ENCODE measurements around the gene TMEM25. TPM values are rescaled to one million over a fixed set of nuclear protein-coding genes. Genes with fewer than 3 reads are reported as not detected.

The TMEM25 gene
- total and polyA plus RNA-seq, 2 donors from 2014 or later, result 30.7 to 36.8 TPM

GRCh38 chr11:118524356-118524755 lies 6.6 kb upstream of the TMEM25 start:
- DNase-seq, result no peak
- H3K27me3 ChIP-seq (ENCODE audit: control insufficient read depth, insufficient read depth, low read length), result no peaks in the 10 kb centered on the region
- H3K36me3 ChIP-seq (ENCODE audit: control insufficient read depth in 2 of 3, insufficient read depth in 3 of 3, low read length in 3 of 3), result peaks cover 10 to 30% (median 30%) of the 10 kb centered on the region in 3 donors
- H3K4me1 ChIP-seq (ENCODE audit: control insufficient read depth in 2 of 3, insufficient read depth in 2 of 3, low read depth in 1 of 3, low read length in 3 of 3), result peaks cover 0 to 13% (median 9%) of the 10 kb centered on the region in 3 donors
- no peak for TF ChIP-seq CTCF (IDR thresholded peaks at IDR 0.05; ENCODE audit: borderline replicate concordance, extremely low read depth, insufficient read depth)
- no peak overlapping the region for H3K4me3 ChIP-seq (ENCODE audit: low read length in 3 of 3)
- H3K9me3 ChIP-seq (ENCODE audit: control insufficient read depth in 2 of 3, insufficient read depth in 1 of 3, low read length in 3 of 3), result no peaks in the 10 kb centered on the region
- H3K27ac ChIP-seq (ENCODE audit: low read depth in 2 of 2, low read length in 2 of 2), result no peak overlapping the region
- H3K9ac ChIP-seq (ENCODE audit: low read length in 3 of 3), result no peak overlapping the region
- FAIRE-seq, result no peak
- intact Hi-C loops (cut with DNase I), result no loop called here

DNA sequence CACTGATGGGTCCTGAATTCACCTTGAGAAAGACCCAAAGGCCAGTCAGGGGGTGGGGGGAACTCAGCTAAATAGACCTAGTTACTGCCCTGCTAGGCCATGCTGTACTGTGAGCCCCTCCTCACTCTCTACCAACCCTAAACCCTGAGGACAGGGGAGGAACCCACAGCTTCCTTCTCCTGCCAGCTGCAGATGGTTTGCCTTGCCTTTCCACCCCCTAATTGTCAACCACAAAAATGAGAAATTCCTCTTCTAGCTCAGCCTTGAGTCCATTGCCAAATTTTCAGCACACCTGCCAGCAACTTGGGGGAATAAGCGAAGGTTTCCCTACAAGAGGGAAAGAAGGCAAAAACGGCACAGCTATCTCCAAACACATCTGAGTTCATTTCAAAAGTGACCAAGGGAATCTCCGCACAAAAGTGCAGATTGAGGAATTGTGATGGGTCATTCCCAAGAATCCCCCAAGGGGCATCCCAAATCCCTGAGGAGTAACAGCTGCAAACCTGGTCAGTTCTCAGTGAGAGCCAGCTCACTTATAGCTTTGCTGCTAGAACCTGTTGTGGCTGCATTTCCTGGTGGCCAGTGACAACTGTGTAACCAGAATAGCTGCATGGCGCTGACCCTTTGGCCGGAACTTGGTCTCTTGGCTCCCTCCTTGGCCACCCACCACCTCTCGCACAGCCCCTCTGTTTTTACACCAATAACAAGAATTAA lies 6.1 kb upstream of the TMEM25 start:
- H3K36me3 ChIP-seq (ENCODE audit: control insufficient read depth in 2 of 3, insufficient read depth in 3 of 3, low read length in 3 of 3), result peaks cover 7 to 28% (median 27%) of the 10 kb centered on the region in 3 donors
- no peaks in the 10 kb centered on the region for H3K9me3 ChIP-seq (ENCODE audit: control insufficient read depth in 2 of 3, insufficient read depth in 1 of 3, low read length in 3 of 3)
- intact Hi-C loops (cut with DNase I), result no loop called here
- FAIRE-seq (no peak), DNase-seq (no peak)
- H3K27ac ChIP-seq (ENCODE audit: low read depth in 2 of 2, low read length in 2 of 2), result no peak overlapping the region
- no peaks in the 10 kb centered on the region for H3K27me3 ChIP-seq (ENCODE audit: control insufficient read depth, insufficient read depth, low read length)
- H3K4me3 ChIP-seq (ENCODE audit: low read length in 3 of 3), result no peak overlapping the region
- no peak for TF ChIP-seq CTCF (IDR thresholded peaks at IDR 0.05; ENCODE audit: borderline replicate concordance, extremely low read depth, insufficient read depth)
- H3K9ac ChIP-seq (ENCODE audit: low read length in 3 of 3), result no peak overlapping the region
- peaks cover 0 to 18% (median 12%) of the 10 kb centered on the region in 3 donors for H3K4me1 ChIP-seq (ENCODE audit: control insufficient read depth in 2 of 3, insufficient read depth in 2 of 3, low read depth in 1 of 3, low read length in 3 of 3)

GRCh38 chr11:118526688-118527087 lies 4.3 kb upstream of the TMEM25 start:
- Histone ChIP-seq H3K27me3 (ENCODE audit: control insufficient read depth, insufficient read depth, low read length) (no peaks in the 10 kb centered on the region), H3K4me1 (ENCODE audit: control insufficient read depth in 2 of 3, insufficient read depth in 2 of 3, low read depth in 1 of 3, low read length in 3 of 3) (peaks cover 3 to 22% (median 19%) of the 10 kb centered on the region in 3 donors), H3K9me3 (ENCODE audit: control insufficient read depth in 2 of 3, insufficient read depth in 1 of 3, low read length in 3 of 3) (no peaks in the 10 kb centered on the region), H3K27ac (ENCODE audit: low read depth in 2 of 2, low read length in 2 of 2) (peak overlapping the region in 1 of 2 donors; percentile 19), H3K9ac (ENCODE audit: low read length in 3 of 3) (no peak overlapping the region), H3K4me3 (ENCODE audit: low read length in 3 of 3) (peak overlapping the region in 1 of 3 donors; percentile 85), H3K36me3 (ENCODE audit: control insufficient read depth in 2 of 3, insufficient read depth in 3 of 3, low read length in 3 of 3) (peaks cover 4 to 18% (median 10%) of the 10 kb centered on the region in 3 donors)
- no peak for DNase-seq
- intact Hi-C loops (cut with DNase I), result no loop called here
- TF ChIP-seq CTCF (IDR thresholded peaks at IDR 0.05; ENCODE audit: borderline replicate concordance, extremely low read depth, insufficient read depth), result no peak
- FAIRE-seq, result no peak
